HEK293 (cell line): Measurements from ENCODE around the gene TSC22D1.

Source experiments
- CTCF ChIA-PET: fragments of 350-600 bp; formaldehyde crosslinking; extraction: SDS; loops from one replicate; lab custom pipeline; 2021; ENCODE audit warnings: antibody characterized with exemption; lab: Yijun Ruan, JAX
- POLR2A ChIA-PET: fragments of 300-600 bp; formaldehyde crosslinking; extraction: SDS; loops from one replicate; lab custom pipeline; 2020; ENCODE audit warnings: antibody characterized with exemption, inconsistent platforms; lab: Yijun Ruan, JAX
- H3K27ac ChIP-seq: fragments of 200-500 bp; sonication (Bioruptor generic); 2 replicates; pipeline ENCODE4 v1.5.1; 2014; ENCODE audit warnings: low read depth, low read length, control low read depth, inconsistent platforms; ENCODE audit errors: extremely low read depth
- H3K36me3 ChIP-seq, 2 experiments: fragments of 200-500 bp in 1 of 2; sonication (Bioruptor generic) in 1 of 2; 1 replicate in 1 of 2; 2 replicates in 1 of 2; pipeline ENCODE4 v1.5.1; 2014 to 2017; ENCODE audit warnings: inconsistent platforms in 2 of 2, low read length in 2 of 2; ENCODE audit not compliant: control insufficient read depth in 2 of 2, insufficient read depth in 1 of 2
- H3K4me1 ChIP-seq: fragments of 200-500 bp; sonication (Bioruptor generic); 2 replicates; pipeline ENCODE4 v1.5.1; 2014; ENCODE audit warnings: mild to moderate bottlenecking, low read length, inconsistent platforms; ENCODE audit not compliant: control insufficient read depth, insufficient read depth
- H3K4me3 ChIP-seq: 2 replicates; pipeline ENCODE4 v1.5.1; 2011; ENCODE audit warnings: low read depth, mild to moderate bottlenecking, control low read depth, low read length, moderate library complexity
- H3K9me3 ChIP-seq: fragments of 200-500 bp; sonication (Bioruptor generic); 2 replicates; pipeline ENCODE4 v1.5.1; 2014; ENCODE audit warnings: low read depth, low read length, inconsistent platforms; ENCODE audit not compliant: control insufficient read depth, insufficient read depth
- ATF2 ChIP-seq: fragments of 450-650 bp; formaldehyde crosslinking; IDR thresholded peaks from 2 replicates; pipeline ENCODE4 v1.5.1; 2016; ENCODE audit warnings: missing biosample characterization, missing genetic modification characterization, low read depth
- CTCF ChIP-seq: fragments of 450-650 bp; formaldehyde crosslinking; IDR thresholded peaks from 2 replicates; pipeline ENCODE4 v1.5.1; 2016; ENCODE audit warnings: missing biosample characterization, missing genetic modification characterization
- GLI4 ChIP-seq: fragments of 450-650 bp; formaldehyde crosslinking; IDR thresholded peaks from 2 replicates; pipeline ENCODE4 v1.5.1; 2016; ENCODE audit warnings: missing biosample characterization, missing genetic modification characterization
- KLF1 ChIP-seq: fragments of 450-650 bp; formaldehyde crosslinking; IDR thresholded peaks from 2 replicates; pipeline ENCODE4 v1.5.1; 2016; ENCODE audit warnings: missing biosample characterization, missing genetic modification characterization
- REST ChIP-seq: fragments of 450-650 bp; formaldehyde crosslinking; IDR thresholded peaks from 2 replicates; pipeline ENCODE4 v1.5.1; 2016; ENCODE audit warnings: missing biosample characterization, missing genetic modification characterization
- SP3 ChIP-seq: fragments of 450-650 bp; formaldehyde crosslinking; IDR thresholded peaks from 2 replicates; pipeline ENCODE4 v1.5.1; 2016; ENCODE audit warnings: missing biosample characterization, missing genetic modification characterization
- TSHZ1 ChIP-seq: fragments of 450-650 bp; formaldehyde crosslinking; IDR thresholded peaks from 2 replicates; pipeline ENCODE4 v1.5.1; 2016; ENCODE audit warnings: missing biosample characterization, missing genetic modification characterization, borderline replicate concordance
- ZFP69B ChIP-seq: fragments of 450-650 bp; formaldehyde crosslinking; IDR thresholded peaks from 2 replicates; pipeline ENCODE4 v1.5.1; 2016; ENCODE audit warnings: missing biosample characterization, missing genetic modification characterization
- ZNF155 ChIP-seq: fragments of 450-650 bp; formaldehyde crosslinking; IDR thresholded peaks from 2 replicates; pipeline ENCODE4 v1.5.1; 2016; ENCODE audit warnings: missing biosample characterization, missing genetic modification characterization
- ZNF433 ChIP-seq: fragments of 450-650 bp; formaldehyde crosslinking; IDR thresholded peaks from 2 replicates; pipeline ENCODE4 v1.5.1; 2016; ENCODE audit warnings: missing biosample characterization, missing genetic modification characterization, low read depth
- ZNF510 ChIP-seq: fragments of 450-650 bp; formaldehyde crosslinking; IDR thresholded peaks from 2 replicates; pipeline ENCODE4 v1.5.1; 2018; ENCODE audit warnings: mild to moderate bottlenecking, missing genetic modification characterization, missing biosample characterization; ENCODE audit not compliant: insufficient replicate concordance
- ZNF600 ChIP-seq: fragments of 450-650 bp; formaldehyde crosslinking; IDR thresholded peaks from 2 replicates; pipeline ENCODE4 v1.5.1; 2016; ENCODE audit warnings: missing biosample characterization, missing genetic modification characterization
- ZNF692 ChIP-seq: fragments of 450-650 bp; formaldehyde crosslinking; IDR thresholded peaks from 2 replicates; pipeline ENCODE4 v1.5.1; 2016; ENCODE audit warnings: missing biosample characterization, missing genetic modification characterization
- ZNF704 ChIP-seq: fragments of 450-650 bp; formaldehyde crosslinking; IDR thresholded peaks from 2 replicates; pipeline ENCODE4 v1.5.1; 2016; ENCODE audit warnings: missing biosample characterization, missing genetic modification characterization
- ZNF777 ChIP-seq: fragments of 450-650 bp; formaldehyde crosslinking; IDR thresholded peaks from 2 replicates; pipeline ENCODE4 v1.5.1; 2017; ENCODE audit warnings: missing biosample characterization, missing genetic modification characterization, borderline replicate concordance

TSC22D1 gene

GRCh38 chr13:44516771-44517170, 59.4 kb downstream of the TSC22D1 start:
- ChIA-PET CTCF (interaction anchor here (0.6 kb wide), 1 partner anchor 137 kb away, joined by 4 read pairs; no protein-coding TSS in a partner anchor), POLR2A (no interaction called here)
- Histone ChIP-seq H3K27ac (no peak overlapping the region), H3K4me1 (peaks cover 7% of the 10 kb centered on the region; the same call in 1 of the 2 replicates), H3K4me3 (no peak overlapping the region), H3K36me3 (no peaks in the 10 kb centered on the region; a peak in 2 of 3 replicates), H3K9me3 (no peaks in the 10 kb centered on the region)
- no peak for TF ChIP-seq ZNF777 (tag by site-specific recombination)
- no peak for TF ChIP-seq GLI4 (tag by site-specific recombination)
- TF ChIP-seq ZNF155 (tag by site-specific recombination), result no peak
- TF ChIP-seq TSHZ1, result no peak
- no peak for TF ChIP-seq ZFP69B (tag by site-specific recombination)
- no peak for TF ChIP-seq ATF2 (tag by site-specific recombination)
- no peak for TF ChIP-seq ZNF510 (tag by site-specific recombination)
- TF ChIP-seq REST (tag by site-specific recombination), result no peak
- no peak for TF ChIP-seq KLF1
- no peak for TF ChIP-seq SP3 (tag by site-specific recombination)
- TF ChIP-seq ZNF433, result no peak
- TF ChIP-seq ZNF704 (tag by site-specific recombination), result no peak
- TF ChIP-seq ZNF600 (tag by site-specific recombination), result no peak
- no peak for TF ChIP-seq CTCF (tag by site-specific recombination)
- no peak for TF ChIP-seq ZNF692 (tag by site-specific recombination)
